ENCODE results near the gene PSD. TPM values are rescaled to one million over a fixed set of nuclear protein-coding genes. Genes with fewer than 3 reads are reported as not detected.
A peak's percentile ranks its signal among the peaks of the same experiment; 100 is the strongest.

PSD gene
- total and polyA plus RNA-seq, 9 of the 15 experiments (the other 6 are each of a cell fraction or from before 2014, with no cell fraction given) = 0.11 to 1.7 (median 0.54) TPM; not detected in 2

DNA sequence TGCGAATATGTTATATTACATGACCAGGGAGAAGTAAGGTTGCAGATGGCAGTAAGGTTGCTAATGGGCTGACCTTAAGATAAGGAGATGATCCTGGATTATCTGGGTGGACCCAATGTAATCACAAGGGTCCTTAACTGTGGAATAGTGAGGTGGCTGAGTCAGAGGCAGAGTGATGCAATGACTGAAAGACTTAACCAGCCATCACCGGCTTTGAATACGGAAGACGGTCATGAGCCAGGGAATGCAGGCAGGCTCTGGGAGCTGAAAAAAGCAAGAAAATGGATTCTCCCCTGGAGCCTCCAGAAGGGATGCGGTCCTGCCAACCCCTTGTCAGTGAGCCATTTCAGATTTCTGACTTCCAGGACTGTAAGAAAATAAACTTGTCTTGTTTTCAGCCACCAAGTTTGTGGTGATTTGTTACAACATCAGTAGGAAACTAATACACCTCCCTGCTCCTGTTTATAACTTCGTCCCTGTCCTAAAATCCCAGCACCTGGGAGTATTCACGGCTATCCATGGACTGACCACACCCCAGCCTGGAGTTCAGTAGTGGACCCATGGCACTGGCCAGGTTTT is 37.4 kb upstream of the PSD start (continued):
- TF ChIP-seq SPI1 (IDR thresholded peaks at IDR 0.05; ENCODE audit: borderline replicate concordance, low read depth, low read length) = no peak
- no peak for TF ChIP-seq SAFB2 (IDR thresholded peaks at IDR 0.05; ENCODE audit: borderline replicate concordance, low read depth, low read length, severe bottlenecking)
- TF ChIP-seq NR2C1 (IDR thresholded peaks at IDR 0.05) = peak; percentile 47; the same call in 1 of the 2 replicates
- peak; percentile 86 for TF ChIP-seq NR2C1 (tag; IDR thresholded peaks at IDR 0.05)
- TF ChIP-seq CHCHD3 (CRISPR knock-in tag; IDR thresholded peaks at IDR 0.05) = no peak
- TF ChIP-seq ZNF184 (CRISPR knock-in tag; IDR thresholded peaks at IDR 0.05) = no peak
- TF ChIP-seq, protein P1, sequence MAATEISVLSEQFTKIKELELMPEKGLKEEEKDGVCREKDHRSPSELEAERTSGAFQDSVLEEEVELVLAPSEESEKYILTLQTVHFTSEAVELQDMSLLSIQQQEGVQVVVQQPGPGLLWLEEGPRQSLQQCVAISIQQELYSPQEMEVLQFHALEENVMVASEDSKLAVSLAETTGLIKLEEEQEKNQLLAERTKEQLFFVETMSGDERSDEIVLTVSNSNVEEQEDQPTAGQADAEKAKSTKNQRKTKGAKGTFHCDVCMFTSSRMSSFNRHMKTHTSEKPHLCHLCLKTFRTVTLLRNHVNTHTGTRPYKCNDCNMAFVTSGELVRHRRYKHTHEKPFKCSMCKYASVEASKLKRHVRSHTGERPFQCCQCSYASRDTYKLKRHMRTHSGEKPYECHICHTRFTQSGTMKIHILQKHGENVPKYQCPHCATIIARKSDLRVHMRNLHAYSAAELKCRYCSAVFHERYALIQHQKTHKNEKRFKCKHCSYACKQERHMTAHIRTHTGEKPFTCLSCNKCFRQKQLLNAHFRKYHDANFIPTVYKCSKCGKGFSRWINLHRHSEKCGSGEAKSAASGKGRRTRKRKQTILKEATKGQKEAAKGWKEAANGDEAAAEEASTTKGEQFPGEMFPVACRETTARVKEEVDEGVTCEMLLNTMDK (IDR thresholded peaks at IDR 0.05; ENCODE audit: borderline replicate concordance, insufficient read depth, low read depth, low read length, poor library complexity, severe bottlenecking) = no peak
- peak; percentile 99 for TF ChIP-seq CEBPG (CRISPR knock-in tag; IDR thresholded peaks at IDR 0.05)
- peak; percentile 95 to 99 for TF ChIP-seq CEBPG (tag; conservative IDR thresholded peaks at IDR 0.05 in 1 of 2, IDR thresholded peaks at IDR 0.05 in 1 of 2)
- no peak for TF ChIP-seq MXI1 (IDR thresholded peaks at IDR 0.05; ENCODE audit: low read depth, low read length)
- TF ChIP-seq ZNF77 (CRISPR knock-in tag; IDR thresholded peaks at IDR 0.05) = no peak
- TF ChIP-seq ELF4 (CRISPR knock-in tag; IDR thresholded peaks at IDR 0.05) = peak; percentile 87
- TF ChIP-seq MEIS2 (IDR thresholded peaks at IDR 0.05; ENCODE audit: partially characterized antibody) = peak; percentile 20
- TF ChIP-seq PYGO2 (tag; IDR thresholded peaks at IDR 0.05) = no peak
- TF ChIP-seq CTBP1 (IDR thresholded peaks at IDR 0.05; ENCODE audit: borderline replicate concordance) = peak; percentile 88
- TF ChIP-seq, protein P2, sequence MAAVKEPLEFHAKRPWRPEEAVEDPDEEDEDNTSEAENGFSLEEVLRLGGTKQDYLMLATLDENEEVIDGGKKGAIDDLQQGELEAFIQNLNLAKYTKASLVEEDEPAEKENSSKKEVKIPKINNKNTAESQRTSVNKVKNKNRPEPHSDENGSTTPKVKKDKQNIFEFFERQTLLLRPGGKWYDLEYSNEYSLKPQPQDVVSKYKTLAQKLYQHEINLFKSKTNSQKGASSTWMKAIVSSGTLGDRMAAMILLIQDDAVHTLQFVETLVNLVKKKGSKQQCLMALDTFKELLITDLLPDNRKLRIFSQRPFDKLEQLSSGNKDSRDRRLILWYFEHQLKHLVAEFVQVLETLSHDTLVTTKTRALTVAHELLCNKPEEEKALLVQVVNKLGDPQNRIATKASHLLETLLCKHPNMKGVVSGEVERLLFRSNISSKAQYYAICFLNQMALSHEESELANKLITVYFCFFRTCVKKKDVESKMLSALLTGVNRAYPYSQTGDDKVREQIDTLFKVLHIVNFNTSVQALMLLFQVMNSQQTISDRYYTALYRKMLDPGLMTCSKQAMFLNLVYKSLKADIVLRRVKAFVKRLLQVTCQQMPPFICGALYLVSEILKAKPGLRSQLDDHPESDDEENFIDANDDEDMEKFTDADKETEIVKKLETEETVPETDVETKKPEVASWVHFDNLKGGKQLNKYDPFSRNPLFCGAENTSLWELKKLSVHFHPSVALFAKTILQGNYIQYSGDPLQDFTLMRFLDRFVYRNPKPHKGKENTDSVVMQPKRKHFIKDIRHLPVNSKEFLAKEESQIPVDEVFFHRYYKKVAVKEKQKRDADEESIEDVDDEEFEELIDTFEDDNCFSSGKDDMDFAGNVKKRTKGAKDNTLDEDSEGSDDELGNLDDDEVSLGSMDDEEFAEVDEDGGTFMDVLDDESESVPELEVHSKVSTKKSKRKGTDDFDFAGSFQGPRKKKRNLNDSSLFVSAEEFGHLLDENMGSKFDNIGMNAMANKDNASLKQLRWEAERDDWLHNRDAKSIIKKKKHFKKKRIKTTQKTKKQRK (IDR thresholded peaks at IDR 0.05; ENCODE audit: borderline replicate concordance, low read depth, low read length) = no peak
- 0 out of 2 replicates have a peak, but pooled peaks have one; percentile 45 for TF ChIP-seq ZNF24 (IDR thresholded peaks at IDR 0.05)
- TF ChIP-seq ZFX (CRISPR knock-in tag; IDR thresholded peaks at IDR 0.05) = no peak
